LNCAP (cell line): ENCODE results near the gene STRBP.

Experiments used
- CTCF ChIP-seq: fragments of 450-650 bp; IDR thresholded peaks from 2 replicates; pipeline ENCODE4 v1.5.1; 2017; ENCODE audit warnings: mild to moderate bottlenecking

STRBP gene

GRCh38 chr9:123129423-123129822, 139.0 kb downstream of the STRBP start:
- TF ChIP-seq CTCF: no peak

GRCh38 chr9:123128591-123128990, 139.8 kb downstream of the STRBP start:
- TF ChIP-seq CTCF: no peak

GRCh38 chr9:123127512-123128075, 140.8 kb downstream of the STRBP start:
- TF ChIP-seq CTCF: no peak

- no peak for TF ChIP-seq CTCF
Measured at GRCh38 chr9:123121457-123121856, 146.9 kb downstream of the STRBP start.

GRCh38 chr9:123120953-123121352, 147.4 kb downstream of the STRBP start:
- TF ChIP-seq CTCF: no peak

GRCh38 chr9:123120131-123120530, 148.3 kb downstream of the STRBP start:
- TF ChIP-seq CTCF: no peak

GRCh38 chr9:123119566-123119965, 148.8 kb downstream of the STRBP start:
- TF ChIP-seq CTCF: no peak

GRCh38 chr9:123116036-123116435, 152.3 kb downstream of the STRBP start:
- no peak for TF ChIP-seq CTCF
